Inferior parietal cortex (tissue), 1 donor: ENCODE measurements around the gene XRCC4.

ENCODE experiments used
- DNase-seq: peaks from one replicate; pipeline ENCODE4 v3.0.0-alpha.2; 2016; ENCODE audit errors: extremely low spot score

Gene XRCC4

DNA sequence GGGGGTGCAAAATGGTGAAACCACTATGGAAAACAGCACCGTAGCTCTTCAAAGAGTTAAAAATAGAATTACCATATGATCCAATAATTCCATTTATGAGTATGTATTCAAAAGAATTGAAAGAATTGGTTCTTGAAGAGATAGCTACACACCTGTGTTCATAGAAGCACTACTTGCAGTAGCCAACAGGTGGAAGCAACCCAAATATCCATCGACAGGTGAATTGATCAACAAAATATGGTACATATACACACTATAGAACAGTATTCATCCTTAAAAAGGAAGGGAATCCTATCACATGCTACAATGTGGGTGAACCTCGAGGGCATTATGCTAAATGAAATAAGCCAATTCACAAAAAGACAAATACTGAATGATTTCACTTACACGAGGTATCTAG is 308.5 kb downstream of the XRCC4 start:
- DNase-seq = no peak

DNA sequence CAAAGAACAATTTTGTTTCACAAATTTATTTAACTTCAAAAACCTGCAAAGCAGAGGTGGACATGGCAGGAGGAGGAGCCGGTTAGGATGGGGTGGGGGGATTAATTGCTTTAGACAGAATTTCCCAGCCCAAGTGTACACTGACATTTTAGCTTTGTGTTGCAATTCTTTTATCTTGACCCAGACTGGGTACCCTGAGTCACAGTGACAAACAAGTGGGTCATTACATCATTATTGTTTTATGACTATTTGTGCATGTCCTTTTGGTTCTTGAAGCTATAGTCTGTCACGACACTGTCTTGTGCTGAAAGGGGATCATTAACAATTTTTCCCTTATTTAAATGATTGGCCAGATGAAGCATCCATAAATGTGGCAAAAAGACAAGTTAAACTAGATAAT is 309.7 kb downstream of the XRCC4 start:
- no peak for DNase-seq

GRCh38 chr5:83388608-83389007 is 311.3 kb downstream of the XRCC4 start:
- DNase-seq = no peak

DNA sequence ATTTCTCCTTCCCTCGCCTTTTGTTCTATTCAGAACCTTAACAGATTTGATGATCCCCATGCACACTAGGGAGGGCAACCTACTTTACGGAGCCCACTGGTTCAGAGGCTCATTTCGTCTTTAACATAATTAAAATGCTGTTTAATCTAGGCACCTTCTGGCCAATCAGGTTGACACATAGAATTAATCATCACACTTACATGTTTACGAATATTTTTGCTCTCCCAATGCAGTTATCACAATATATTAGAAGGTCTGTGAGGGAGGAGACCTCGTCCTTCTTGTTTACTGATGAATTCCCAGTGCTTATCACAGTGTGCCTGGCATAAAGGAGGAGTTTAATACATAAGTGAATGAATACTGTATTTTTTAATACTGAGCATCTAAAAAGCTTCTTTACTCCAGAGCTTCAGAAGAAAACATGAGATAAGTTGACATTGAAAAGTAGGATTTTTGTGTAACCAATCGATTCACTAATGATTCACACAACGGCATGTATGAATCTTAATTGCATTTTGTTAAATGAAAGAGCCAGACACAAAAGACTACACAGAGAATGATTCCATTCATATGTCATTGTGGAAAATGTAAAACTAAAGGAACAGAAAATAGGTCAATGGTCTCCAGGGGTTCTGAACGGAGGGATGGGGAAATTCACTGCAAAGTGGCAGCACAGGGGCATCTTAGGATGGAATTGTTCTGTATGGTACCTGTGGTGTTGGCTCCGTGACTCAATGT is 315.6 kb downstream of the XRCC4 start:
- DNase-seq = no peak

GRCh38 chr5:83393504-83393866 is 316.1 kb downstream of the XRCC4 start:
- no peak for DNase-seq

- DNase-seq = no peak
Observed at GRCh38 chr5:83394190-83394589, 316.8 kb downstream of the XRCC4 start.

- no peak for DNase-seq
Observed at GRCh38 chr5:83396662-83397061, 319.3 kb downstream of the XRCC4 start.

- DNase-seq = no peak
Observed at GRCh38 chr5:83397658-83398057, 320.3 kb downstream of the XRCC4 start.

- no peak for DNase-seq
Observed at GRCh38 chr5:83400241-83400640, 322.9 kb downstream of the XRCC4 start.

DNA sequence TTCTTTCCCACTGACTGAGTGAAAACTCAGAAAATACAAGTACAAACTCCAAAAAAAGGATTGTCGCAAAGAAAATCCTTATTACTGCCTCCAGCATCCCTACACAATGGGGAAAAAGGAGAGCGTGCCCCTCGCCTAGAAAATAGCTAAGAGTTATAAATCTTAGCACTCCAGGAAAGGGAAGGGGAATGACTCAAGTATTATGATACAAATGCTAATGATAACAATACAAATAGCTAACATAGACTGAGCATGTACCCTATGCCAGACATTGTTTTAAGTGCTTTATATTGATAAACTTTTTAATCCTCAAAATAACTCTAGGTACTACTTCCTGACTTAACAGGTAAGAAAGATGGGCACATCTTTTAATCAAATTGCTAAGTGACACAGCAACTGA is 323.4 kb downstream of the XRCC4 start:
- DNase-seq = no peak

DNA sequence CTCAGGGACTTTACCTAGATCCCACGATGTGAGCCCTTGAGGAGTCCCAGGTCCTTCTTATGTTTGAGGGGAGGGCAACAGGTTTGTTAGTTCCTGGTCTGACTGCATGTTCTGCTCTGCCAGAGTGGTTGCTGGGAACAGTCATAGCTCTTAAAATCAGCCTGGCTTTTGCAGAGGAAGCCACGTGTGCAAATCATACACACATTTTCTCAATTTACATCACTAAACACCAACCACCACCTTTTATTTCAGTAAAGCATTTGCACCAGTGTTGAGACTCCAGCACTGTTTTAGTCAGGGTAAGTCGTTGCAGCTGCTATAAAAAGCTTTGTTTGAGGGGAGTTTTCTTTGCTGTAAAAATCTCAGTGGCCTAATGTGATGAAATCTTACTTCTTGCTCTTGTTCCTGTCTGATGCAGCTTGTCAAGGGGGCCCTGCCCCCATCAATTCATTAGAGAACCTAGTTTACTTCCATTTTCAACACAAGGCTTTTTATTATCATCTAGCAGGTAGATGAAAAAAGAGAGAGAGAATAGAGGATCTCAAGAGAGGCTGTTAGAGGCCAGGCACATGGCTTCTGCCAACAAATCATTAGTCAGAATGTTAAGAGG is 323.9 kb downstream of the XRCC4 start:
- DNase-seq = no peak

- DNase-seq = no peak
Observed at GRCh38 chr5:83401775-83402174, 324.4 kb downstream of the XRCC4 start.
